ENCODE data around the gene MACROD2. TPM values are rescaled to one million over a fixed set of nuclear protein-coding genes. Genes with fewer than 3 reads are reported as not detected.

Gene MACROD2
- total and polyA plus RNA-seq, 2 of the 4 experiments (the other 2 are of a cell fraction) = not detected

DNA sequence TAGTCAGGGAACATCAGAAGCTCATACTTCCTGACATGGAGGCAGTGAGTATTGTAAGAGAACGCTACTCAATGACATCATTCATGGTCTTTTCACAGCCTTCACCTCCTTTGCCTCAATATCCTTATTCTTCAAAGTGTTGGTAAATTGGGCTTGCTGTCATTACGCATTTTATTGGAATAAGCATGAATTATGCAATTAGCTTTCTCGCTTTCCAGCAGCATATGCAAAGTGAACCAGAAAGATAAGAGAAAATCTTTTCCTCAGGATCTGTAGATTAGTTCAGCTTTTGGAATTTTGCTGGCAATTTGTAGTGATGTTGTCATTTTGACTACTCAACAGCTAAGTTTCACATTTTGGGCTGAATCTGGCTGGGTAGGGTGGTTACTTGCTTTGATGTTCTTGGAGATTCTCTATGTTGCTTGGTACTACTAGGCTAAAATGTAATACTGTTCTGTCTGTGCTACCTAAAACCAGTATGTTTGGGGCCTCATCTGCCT is 1565.8 kb downstream of the MACROD2 start:
- Histone ChIP-seq H2BK5ac (ENCODE audit: low read depth, low read length, poor library complexity, severe bottlenecking) (no peak overlapping the region), H3K36me3 (ENCODE audit: control insufficient read depth, insufficient read depth, low read length) (no peaks in the 10 kb centered on the region), H3K4ac (ENCODE audit: low read depth, low read length) (no peak overlapping the region), H2BK20ac (ENCODE audit: low read depth, low read length) (no peak overlapping the region), H2AFZ (replicated peaks; ENCODE audit: low read length, poor library complexity) (no peak overlapping the region), H3K4me1 (ENCODE audit: control insufficient read depth, insufficient read depth, low read length) (no peaks in the 10 kb centered on the region), H3K56ac (ENCODE audit: extremely low read depth, insufficient read depth, low read length) (no peak overlapping the region), H3K18ac (ENCODE audit: low read depth, low read length) (no peak overlapping the region), H2BK120ac (ENCODE audit: low read depth, low read length) (no peak overlapping the region), H3K27ac (ENCODE audit: insufficient read depth, low read length) (no peak overlapping the region), H4K5ac (ENCODE audit: low read depth, low read length) (no peak overlapping the region), H3K9ac (ENCODE audit: low read depth, low read length) (no peak overlapping the region), H2BK15ac (ENCODE audit: low read depth, low read length) (no peak overlapping the region), H3K4me3 (ENCODE audit: insufficient read depth, low read depth, low read length) (no peak overlapping the region), H3K9me1 (ENCODE audit: insufficient read depth, low read length) (no peaks in the 10 kb centered on the region), H3K9me3 (ENCODE audit: control insufficient read depth, insufficient read depth, low read length) (peaks cover 2% of the 10 kb centered on the region; the same call in 1 of the 2 replicates), H3K23ac (ENCODE audit: low read depth, low read length) (no peak overlapping the region), H4K20me1 (ENCODE audit: insufficient read depth, low read length) (no peaks in the 10 kb centered on the region), H3K4me2 (ENCODE audit: low read depth, low read length) (no peak overlapping the region), H3K27me3 (ENCODE audit: control insufficient read depth, insufficient read depth, low read length) (no peaks in the 10 kb centered on the region), H2AK9ac (replicated peaks; ENCODE audit: low read depth, low read length, poor library complexity) (no peak overlapping the region), H3K79me1 (ENCODE audit: low read depth in 1 of 2, low read length in 2 of 2) (no peaks in the 10 kb centered on the region), H4K91ac (ENCODE audit: insufficient read depth, low read depth, low read length) (no peak overlapping the region), H4K8ac (ENCODE audit: low read depth in 2 of 2, low read length in 2 of 2) (no peak overlapping the region), H2AK5ac (ENCODE audit: low read depth, low read length) (no peak overlapping the region), H3K14ac (replicated peaks; ENCODE audit: low read depth, low read length) (no peak overlapping the region)
- POLR2A ChIA-PET (ENCODE audit: unreplicated experiment) = no interaction called here
- dilution Hi-C loops (cut with HindIII; ENCODE audit: low sequenced_read_pairs, unreplicated experiment) = no loop called here
- intact Hi-C loops (cut with micrococcal nuclease) = no loop called here
- in situ Hi-C loops (cut with MboI; ENCODE audit: low sequenced_read_pairs) = no loop called here
- TF ChIP-seq, protein P1, sequence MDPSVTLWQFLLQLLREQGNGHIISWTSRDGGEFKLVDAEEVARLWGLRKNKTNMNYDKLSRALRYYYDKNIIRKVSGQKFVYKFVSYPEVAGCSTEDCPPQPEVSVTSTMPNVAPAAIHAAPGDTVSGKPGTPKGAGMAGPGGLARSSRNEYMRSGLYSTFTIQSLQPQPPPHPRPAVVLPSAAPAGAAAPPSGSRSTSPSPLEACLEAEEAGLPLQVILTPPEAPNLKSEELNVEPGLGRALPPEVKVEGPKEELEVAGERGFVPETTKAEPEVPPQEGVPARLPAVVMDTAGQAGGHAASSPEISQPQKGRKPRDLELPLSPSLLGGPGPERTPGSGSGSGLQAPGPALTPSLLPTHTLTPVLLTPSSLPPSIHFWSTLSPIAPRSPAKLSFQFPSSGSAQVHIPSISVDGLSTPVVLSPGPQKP (IDR thresholded peaks at IDR 0.05; ENCODE audit: borderline replicate concordance, low read depth, low read length) = no peak
- TF ChIP-seq MXI1 (IDR thresholded peaks at IDR 0.05; ENCODE audit: borderline replicate concordance, low read depth, low read length) (no peak), FOS (IDR thresholded peaks at IDR 0.05; ENCODE audit: low read depth, low read length) (no peak), BHLHE40 (IDR thresholded peaks at IDR 0.05; ENCODE audit: low read depth, low read length) (no peak), MAFK (IDR thresholded peaks at IDR 0.05; ENCODE audit: low read depth, low read length) (no peak), MAZ (IDR thresholded peaks at IDR 0.05; ENCODE audit: borderline replicate concordance, low read depth, low read length) (no peak), RFX5 (IDR thresholded peaks at IDR 0.05; ENCODE audit: low read depth, low read length) (no peak), RAD21 (IDR thresholded peaks at IDR 0.05; ENCODE audit: low read length) (no peak), CHD1 (IDR thresholded peaks at IDR 0.05; ENCODE audit: low read depth, low read length) (no peak), POLR2A (IDR thresholded peaks at IDR 0.05; ENCODE audit: low read depth, low read length) (no peak), CEBPB (IDR thresholded peaks at IDR 0.05; ENCODE audit: low read depth, low read length) (no peak), NFE2L2 (IDR thresholded peaks at IDR 0.05; ENCODE audit: low read depth, low read length) (no peak), RCOR1 (IDR thresholded peaks at IDR 0.05; ENCODE audit: insufficient replicate concordance, low read length) (no peak), SMC3 (IDR thresholded peaks at IDR 0.05; ENCODE audit: low read depth, low read length) (no peak)
- TF ChIP-seq, protein P2, sequence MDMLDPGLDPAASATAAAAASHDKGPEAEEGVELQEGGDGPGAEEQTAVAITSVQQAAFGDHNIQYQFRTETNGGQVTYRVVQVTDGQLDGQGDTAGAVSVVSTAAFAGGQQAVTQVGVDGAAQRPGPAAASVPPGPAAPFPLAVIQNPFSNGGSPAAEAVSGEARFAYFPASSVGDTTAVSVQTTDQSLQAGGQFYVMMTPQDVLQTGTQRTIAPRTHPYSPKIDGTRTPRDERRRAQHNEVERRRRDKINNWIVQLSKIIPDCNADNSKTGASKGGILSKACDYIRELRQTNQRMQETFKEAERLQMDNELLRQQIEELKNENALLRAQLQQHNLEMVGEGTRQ (IDR thresholded peaks at IDR 0.05; ENCODE audit: low read depth, low read length) = no peak
- TF ChIP-seq, protein P3, sequence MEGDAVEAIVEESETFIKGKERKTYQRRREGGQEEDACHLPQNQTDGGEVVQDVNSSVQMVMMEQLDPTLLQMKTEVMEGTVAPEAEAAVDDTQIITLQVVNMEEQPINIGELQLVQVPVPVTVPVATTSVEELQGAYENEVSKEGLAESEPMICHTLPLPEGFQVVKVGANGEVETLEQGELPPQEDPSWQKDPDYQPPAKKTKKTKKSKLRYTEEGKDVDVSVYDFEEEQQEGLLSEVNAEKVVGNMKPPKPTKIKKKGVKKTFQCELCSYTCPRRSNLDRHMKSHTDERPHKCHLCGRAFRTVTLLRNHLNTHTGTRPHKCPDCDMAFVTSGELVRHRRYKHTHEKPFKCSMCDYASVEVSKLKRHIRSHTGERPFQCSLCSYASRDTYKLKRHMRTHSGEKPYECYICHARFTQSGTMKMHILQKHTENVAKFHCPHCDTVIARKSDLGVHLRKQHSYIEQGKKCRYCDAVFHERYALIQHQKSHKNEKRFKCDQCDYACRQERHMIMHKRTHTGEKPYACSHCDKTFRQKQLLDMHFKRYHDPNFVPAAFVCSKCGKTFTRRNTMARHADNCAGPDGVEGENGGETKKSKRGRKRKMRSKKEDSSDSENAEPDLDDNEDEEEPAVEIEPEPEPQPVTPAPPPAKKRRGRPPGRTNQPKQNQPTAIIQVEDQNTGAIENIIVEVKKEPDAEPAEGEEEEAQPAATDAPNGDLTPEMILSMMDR (conservative IDR thresholded peaks at IDR 0.05; ENCODE audit: low read depth, low read length) = no peak
- CTCF ChIA-PET = no interaction called here
- WGBS, 2 experiments (ENCODE audit: extremely low coverage in 2 of 2, insufficient read length in 1 of 2) = no CpG with 5 or more reads among the region's 3 CpGs
- DNase-seq (no peak), ATAC-seq (ENCODE audit: low read depth) (no peak)
- BruUV-seq (replicated peaks) = no TSS peak

All from IMR-90 (cell line).